HG02588 (cell line): ENCODE results near the gene CLMN.

Source experiments
- ATAC-seq: cut with Tn5 transposase; IDR thresholded peaks from one replicate; pipeline ENCODE4 v1.9.1; 2021; ENCODE audit warnings: mild to moderate bottlenecking, moderate library complexity; ENCODE audit not compliant: unreplicated experiment

Gene CLMN

GRCh38 chr14:95345032-95345431, 25.3 kb upstream of the CLMN start:
- no peak for ATAC-seq

- no peak for ATAC-seq
These were observed 24.8 kb upstream of the CLMN start for GRCh38 chr14:95344536-95344935.

- no peak for ATAC-seq
These were observed 21.9 kb upstream of the CLMN start for GRCh38 chr14:95341564-95341963.

DNA sequence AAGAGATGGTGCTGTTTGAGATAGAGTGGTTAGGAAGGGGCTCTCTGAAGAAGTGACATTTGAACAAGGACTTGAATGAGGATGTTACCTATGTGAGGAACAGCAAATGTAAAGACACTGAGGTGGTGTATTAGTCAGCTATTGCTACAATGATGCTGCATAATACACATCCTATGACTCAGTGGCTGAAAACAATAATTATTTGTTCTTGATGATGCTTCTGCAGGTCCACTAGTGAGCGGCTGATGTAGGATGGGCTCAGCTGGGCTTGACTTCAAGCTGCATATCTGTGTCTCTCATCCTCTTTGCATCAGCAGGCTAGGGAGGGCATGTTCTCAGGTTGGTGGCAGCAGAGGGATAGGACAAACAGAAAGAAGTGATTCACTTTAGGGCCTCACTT, 21.4 kb upstream of the CLMN start:
- no peak for ATAC-seq

GRCh38 chr14:95340201-95340697, 20.5 kb upstream of the CLMN start:
- no peak for ATAC-seq

- ATAC-seq: no peak
These were observed 19.7 kb upstream of the CLMN start for GRCh38 chr14:95339301-95339865.

DNA sequence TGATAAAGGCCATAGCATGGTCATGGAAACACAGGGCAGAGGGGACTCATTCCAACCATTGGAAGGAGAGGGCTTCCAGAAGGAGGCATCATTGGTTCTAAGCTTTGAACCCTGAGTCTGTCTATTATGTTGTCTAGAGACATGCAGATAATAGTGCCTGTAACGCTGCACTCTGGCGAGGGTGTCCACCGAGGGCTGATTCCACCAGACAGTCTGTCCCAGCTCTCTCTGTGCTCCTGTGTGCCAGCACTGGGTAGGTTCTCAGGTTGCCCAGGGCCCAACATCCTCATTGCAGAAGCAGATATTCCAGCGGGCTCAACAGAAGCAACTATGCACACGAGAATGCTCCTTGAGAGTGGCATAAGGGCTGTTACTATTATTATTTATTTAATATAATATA, 18.7 kb upstream of the CLMN start:
- no peak for ATAC-seq

DNA sequence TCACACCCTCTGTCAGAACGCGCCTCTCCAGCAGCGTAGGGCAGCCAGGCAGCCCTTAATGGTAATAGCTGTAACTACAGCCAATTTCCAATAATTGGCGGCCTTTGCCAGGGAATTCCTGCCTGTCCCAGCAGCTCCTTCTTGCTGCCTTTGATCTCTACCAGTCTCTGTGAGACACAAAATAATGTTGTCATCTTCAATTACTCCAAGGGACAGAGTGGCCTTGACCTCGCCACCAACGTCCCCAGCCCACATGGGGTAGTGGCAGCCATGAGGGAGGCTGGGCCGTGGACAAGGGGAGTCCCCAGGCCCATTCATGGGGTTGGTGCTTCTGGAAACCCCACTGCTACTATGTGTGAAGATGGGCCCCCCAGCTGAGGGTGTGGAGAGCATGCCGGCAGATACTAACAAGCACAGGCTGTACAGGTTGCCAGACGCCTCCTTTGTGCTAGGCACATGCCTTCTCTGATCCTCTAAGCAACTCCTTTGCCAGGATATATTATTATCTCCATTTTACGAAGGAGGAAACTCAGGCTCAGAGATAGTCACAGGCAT, 17.4 kb upstream of the CLMN start:
- ATAC-seq: no peak

DNA sequence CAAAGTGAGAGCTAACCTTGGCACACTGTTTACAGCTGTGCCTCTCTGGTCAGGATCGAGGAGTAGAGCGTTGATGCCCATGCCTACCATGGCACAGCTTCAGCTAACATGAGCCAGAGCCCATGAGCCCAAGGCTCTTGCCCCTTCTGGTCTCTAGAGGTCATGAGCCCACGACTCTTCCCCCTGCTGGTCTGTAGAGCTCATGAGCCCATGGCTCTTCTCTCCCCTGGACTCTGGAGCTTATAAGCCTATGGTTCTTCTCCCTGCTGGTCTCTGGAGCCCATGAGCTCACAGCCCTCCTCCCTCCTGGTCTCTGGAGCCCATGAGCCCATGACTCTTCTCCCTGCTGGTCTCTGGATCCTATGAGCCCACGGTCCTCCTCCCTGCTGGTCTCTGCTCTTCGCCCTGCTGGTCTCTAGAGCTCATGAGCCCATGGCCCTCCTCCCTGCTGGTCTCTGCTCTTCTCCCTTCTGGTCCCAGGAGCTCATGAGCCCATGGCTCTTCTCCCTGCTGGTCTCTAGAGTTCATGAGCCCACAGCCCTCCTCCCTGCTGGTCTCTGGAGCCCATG, 16.6 kb upstream of the CLMN start:
- no peak for ATAC-seq

DNA sequence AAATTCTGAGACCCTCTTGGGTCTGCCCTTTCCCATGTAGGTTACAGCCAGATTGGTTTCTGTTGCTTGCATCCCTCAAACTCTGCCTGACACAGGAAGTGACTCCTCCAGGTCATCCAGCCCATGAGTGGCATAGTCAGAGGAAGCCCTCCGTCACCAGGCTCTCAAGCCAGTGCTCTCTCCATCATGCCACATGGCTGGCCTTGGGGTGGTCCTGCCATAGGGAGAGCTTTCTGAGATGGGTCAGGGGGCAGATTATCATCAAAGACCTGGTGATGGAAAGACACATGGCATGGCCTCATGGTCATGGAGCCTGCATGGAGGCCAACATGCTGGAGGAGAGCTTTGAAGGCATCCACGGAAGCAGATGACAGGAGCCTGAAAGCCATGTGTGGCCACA, 15.4 kb upstream of the CLMN start:
- ATAC-seq: no peak

DNA sequence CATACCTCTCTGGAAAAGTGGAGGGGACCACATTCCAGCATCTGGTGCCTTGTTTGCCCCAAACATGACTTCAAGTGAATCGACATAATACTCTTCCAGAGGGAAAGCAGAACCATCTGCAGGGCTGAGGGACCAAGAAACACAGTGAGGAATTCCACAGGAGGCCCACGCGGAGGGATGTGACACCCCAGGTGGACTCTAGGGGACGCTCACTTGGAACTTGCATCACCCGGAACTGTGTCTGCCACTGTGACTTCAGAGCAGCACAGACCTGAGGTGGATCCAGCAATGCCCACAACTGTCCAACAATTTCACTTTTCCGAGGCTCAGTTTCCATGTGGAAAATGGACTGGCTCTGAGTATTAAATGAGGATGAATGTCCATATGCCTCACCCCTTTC, 14.3 kb upstream of the CLMN start:
- no peak for ATAC-seq

- no peak for ATAC-seq
These were observed 12.9 kb upstream of the CLMN start for GRCh38 chr14:95332641-95333040.

DNA sequence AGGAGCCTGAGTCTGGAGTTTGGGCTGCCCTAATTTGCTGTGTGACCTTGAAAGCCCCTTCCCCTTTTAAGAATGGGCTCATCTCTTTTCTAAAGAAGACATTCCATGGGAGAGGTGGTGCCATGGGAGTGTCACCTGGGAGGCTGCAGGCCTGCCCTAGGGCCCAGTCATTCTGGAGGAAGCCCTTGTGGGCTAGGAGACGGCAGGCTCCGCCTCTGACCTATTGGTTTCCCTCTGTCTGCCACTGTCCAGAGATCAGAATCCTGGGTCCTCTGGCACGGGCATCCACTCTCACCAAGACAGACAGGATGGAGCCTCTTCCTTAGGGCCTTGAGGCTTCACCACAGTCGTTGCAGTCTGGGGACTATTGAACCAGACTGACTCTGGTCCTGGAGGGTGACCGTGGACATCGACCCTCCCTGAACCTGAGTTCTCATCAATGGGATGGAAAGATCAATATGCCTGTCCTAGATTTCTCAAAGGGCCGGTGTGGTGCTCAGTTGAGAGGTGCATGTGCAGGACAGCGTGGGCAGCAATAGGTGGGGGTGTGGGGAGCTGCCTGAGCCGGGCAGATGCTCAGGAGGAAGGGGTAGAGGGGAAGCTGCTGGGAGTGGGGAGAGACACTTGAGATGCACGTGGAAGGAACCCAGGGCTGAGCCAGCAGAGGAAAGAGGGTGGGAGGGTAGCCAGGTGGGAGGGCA, 12.2 kb upstream of the CLMN start:
- no peak for ATAC-seq

DNA sequence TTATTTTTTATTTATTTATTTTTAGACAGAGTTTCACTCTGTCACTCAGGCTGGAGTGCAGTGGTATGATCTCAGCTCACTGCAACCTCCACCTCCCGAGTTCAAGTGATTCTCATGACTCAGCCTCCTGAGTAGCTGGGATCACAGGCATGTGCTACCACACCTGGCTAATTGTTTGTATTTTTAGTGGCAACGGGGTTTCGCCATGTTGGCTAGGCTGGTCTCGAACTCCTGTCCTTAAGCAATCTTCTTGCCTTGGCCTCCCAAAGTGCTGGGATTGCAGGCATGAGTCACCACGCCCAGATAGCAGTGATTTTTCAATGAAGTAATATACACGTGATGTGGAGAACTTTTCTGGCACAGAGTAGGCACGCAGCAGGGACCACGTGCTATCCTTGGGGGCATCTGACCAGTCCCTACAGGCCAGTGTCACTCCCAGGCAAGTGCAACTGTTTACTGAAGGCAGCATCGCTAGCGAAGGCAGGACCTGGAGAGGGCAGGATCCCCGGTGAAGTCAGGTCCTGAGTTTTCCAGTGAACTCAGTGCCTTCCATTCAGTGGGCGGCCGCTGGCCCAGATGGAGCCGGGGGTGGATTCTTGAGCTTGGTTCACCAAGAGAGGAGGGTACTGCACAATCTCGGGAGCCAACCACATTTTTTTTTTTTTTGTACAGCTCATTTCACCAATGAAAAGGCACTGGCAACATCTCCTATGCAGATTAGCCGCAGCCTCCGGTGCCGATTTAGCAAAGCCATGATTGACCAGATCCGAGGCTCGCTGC, 11.1 kb upstream of the CLMN start:
- ATAC-seq: no peak

- ATAC-seq: no peak
These were observed 10.2 kb upstream of the CLMN start for GRCh38 chr14:95329941-95330340.

GRCh38 chr14:95328729-95329503, 9.2 kb upstream of the CLMN start:
- no peak for ATAC-seq

GRCh38 chr14:95327558-95328374, 8.1 kb upstream of the CLMN start:
- ATAC-seq: peak; percentile 96

- no peak for ATAC-seq
These were observed 7.3 kb upstream of the CLMN start for GRCh38 chr14:95326987-95327386.

- no peak for ATAC-seq
These were observed 4.2 kb upstream of the CLMN start for GRCh38 chr14:95323917-95324316.

DNA sequence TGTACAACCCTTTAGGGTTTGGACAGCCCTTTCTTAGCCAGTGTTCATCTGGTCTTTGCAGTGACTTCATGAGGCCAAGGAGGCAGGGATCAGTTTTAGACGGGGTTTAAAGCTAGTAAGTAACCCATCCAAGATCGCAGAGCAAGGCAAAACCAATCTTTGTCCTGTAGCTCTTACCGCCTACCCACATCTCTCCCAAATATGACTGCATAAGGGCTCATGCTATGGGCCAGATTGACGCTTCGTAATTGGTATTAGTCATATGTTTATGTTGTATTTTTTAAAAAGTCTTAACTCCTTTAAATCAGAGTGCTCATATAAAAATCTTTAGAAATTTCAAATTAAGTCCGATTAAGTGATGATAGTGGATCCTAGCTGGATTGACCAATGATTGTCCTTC, 3.7 kb upstream of the CLMN start:
- ATAC-seq: no peak
